IMR-90 (cell line): Measurements from ENCODE around the gene CCDC200. TPM values are rescaled to one million over a fixed set of nuclear protein-coding genes. Genes with fewer than 3 reads are reported as not detected.

Experiments
- ATAC-seq: fragments of 200-7000 bp; cut with Tn5 transposase; 2 replicates; pipeline ENCODE4 v1.9.1; 2020; ENCODE audit warnings: low read depth, mild to moderate bottlenecking, moderate library complexity
- BruUV-seq: library from RNA; stranded (reverse); fragments of 400-500 nt; replicated peaks from 2 replicates; lab custom pipeline; 2021; lab: Mats Ljungman, UMichigan
- CTCF ChIA-PET: fragments of 300-600 bp; formaldehyde crosslinking; extraction: SDS; loops from one replicate; lab custom pipeline; 2021; ENCODE audit warnings: antibody characterized with exemption; lab: Yijun Ruan, JAX
- POLR2A ChIA-PET: fragments of 300-600 bp; sonication (Branson Sonifier 250); formaldehyde crosslinking; loops from one replicate; lab custom pipeline; 2022; ENCODE audit warnings: antibody characterized with exemption; ENCODE audit not compliant: unreplicated experiment; lab: Charles Lee
- DNase-seq: peaks from one replicate; pipeline ENCODE4 v3.0.0; 2013
- H2AFZ ChIP-seq: replicated peaks from 2 replicates; pipeline ENCODE3; 2013; ENCODE audit warnings: low read length, mild to moderate bottlenecking; ENCODE audit not compliant: poor library complexity
- H2AK5ac ChIP-seq: 2 replicates; pipeline ENCODE4 v1.6.1; 2013; ENCODE audit warnings: low read depth, low read length, inconsistent platforms
- H2AK9ac ChIP-seq: replicated peaks from 2 replicates; pipeline ENCODE3; 2013; ENCODE audit warnings: mild to moderate bottlenecking, low read depth, low read length, moderate library complexity; ENCODE audit not compliant: poor library complexity
- H2BK120ac ChIP-seq: 2 replicates; pipeline ENCODE4 v1.6.1; 2013; ENCODE audit warnings: low read depth, low read length, inconsistent platforms
- H2BK15ac ChIP-seq: 3 replicates; pipeline ENCODE4 v1.6.1; 2013; ENCODE audit warnings: low read depth, low read length, inconsistent platforms
- H2BK20ac ChIP-seq: 2 replicates; pipeline ENCODE4 v1.6.1; 2013; ENCODE audit warnings: low read depth, mild to moderate bottlenecking, inconsistent platforms, low read length, moderate library complexity
- H2BK5ac ChIP-seq: 2 replicates; pipeline ENCODE4 v1.6.1; 2013; ENCODE audit warnings: mild to moderate bottlenecking, low read depth, low read length, inconsistent platforms; ENCODE audit not compliant: poor library complexity, severe bottlenecking
- H3K14ac ChIP-seq: replicated peaks from 2 replicates; pipeline ENCODE4 v1.6.1; 2013; ENCODE audit warnings: low read depth, low read length, inconsistent platforms
- H3K18ac ChIP-seq: 2 replicates; pipeline ENCODE4 v1.6.1; 2013; ENCODE audit warnings: low read depth, low read length, control low read depth
- H3K23ac ChIP-seq: 2 replicates; pipeline ENCODE4 v1.6.1; 2013; ENCODE audit warnings: low read depth, low read length, inconsistent platforms
- H3K27ac ChIP-seq: 2 replicates; pipeline ENCODE4 v1.5.1; 2013; ENCODE audit warnings: mild to moderate bottlenecking, control low read depth, low read length; ENCODE audit not compliant: insufficient read depth
- H3K27me3 ChIP-seq: 2 replicates; pipeline ENCODE4 v1.6.1; 2013; ENCODE audit warnings: low read length; ENCODE audit not compliant: control insufficient read depth, insufficient read depth
- H3K36me3 ChIP-seq: 2 replicates; pipeline ENCODE4 v1.6.1; 2013; ENCODE audit warnings: low read length, mixed read lengths; ENCODE audit not compliant: control insufficient read depth, insufficient read depth
- H3K4ac ChIP-seq: 2 replicates; pipeline ENCODE4 v1.6.1; 2013; ENCODE audit warnings: low read depth, low read length, inconsistent platforms
- H3K4me1 ChIP-seq: 2 replicates; pipeline ENCODE4 v1.6.1; 2013; ENCODE audit warnings: low read length, mixed read lengths; ENCODE audit not compliant: control insufficient read depth, insufficient read depth
- H3K4me2 ChIP-seq: 2 replicates; pipeline ENCODE4 v1.6.1; 2013; ENCODE audit warnings: low read depth, mild to moderate bottlenecking, control low read depth, low read length, moderate library complexity
- H3K4me3 ChIP-seq: 2 replicates; pipeline ENCODE4 v1.5.1; 2013; ENCODE audit warnings: low read depth, mild to moderate bottlenecking, control low read depth, low read length, moderate library complexity; ENCODE audit not compliant: insufficient read depth
- H3K56ac ChIP-seq: 2 replicates; pipeline ENCODE4 v1.6.1; 2013; ENCODE audit warnings: low read length, inconsistent platforms; ENCODE audit not compliant: insufficient read depth; ENCODE audit errors: extremely low read depth
- H3K79me1 ChIP-seq, 2 experiments: 2 replicates each; pipeline ENCODE4 v1.6.1; 2013; ENCODE audit warnings: low read length in 2 of 2, inconsistent platforms in 1 of 2, low read depth in 1 of 2
- H3K9ac ChIP-seq: 2 replicates; pipeline ENCODE4 v1.6.1; 2013; ENCODE audit warnings: low read depth, low read length, control low read depth
- H3K9me1 ChIP-seq: 2 replicates; pipeline ENCODE4 v1.6.1; 2013; ENCODE audit warnings: low read length, inconsistent platforms; ENCODE audit not compliant: insufficient read depth
- H3K9me3 ChIP-seq: 2 replicates; pipeline ENCODE4 v1.6.1; 2013; ENCODE audit warnings: low read length; ENCODE audit not compliant: control insufficient read depth, insufficient read depth
- H4K20me1 ChIP-seq: 2 replicates; pipeline ENCODE4 v1.6.1; 2013; ENCODE audit warnings: low read length, inconsistent platforms; ENCODE audit not compliant: insufficient read depth
- H4K5ac ChIP-seq: 2 replicates; pipeline ENCODE4 v1.6.1; 2013; ENCODE audit warnings: mild to moderate bottlenecking, low read depth, low read length, control low read depth
- H4K8ac ChIP-seq, 2 experiments: 2 replicates each; pipeline ENCODE4 v1.6.1; 2013; ENCODE audit warnings: low read depth in 2 of 2, low read length in 2 of 2, control low read depth in 1 of 2, inconsistent platforms in 1 of 2
- H4K91ac ChIP-seq: 2 replicates; pipeline ENCODE4 v1.6.1; 2013; ENCODE audit warnings: low read depth, low read length, inconsistent platforms; ENCODE audit not compliant: insufficient read depth
- FOS ChIP-seq: fragments of 150-350 bp; IDR thresholded peaks from 2 replicates; pipeline ENCODE4 v1.6.1; 2016; ENCODE audit warnings: low read depth, low read length
- WGBS, 2 experiments: methylation state at CpG; one replicate each; pipeline versions ENCODE4 v1.1.5 to v1.1.7; 2013; ENCODE audit warnings: missing lambda C conversion rate in 2 of 2; ENCODE audit not compliant: insufficient read length in 1 of 2; ENCODE audit errors: extremely low coverage in 2 of 2; 5-methylcytosine and 5-hydroxymethylcytosine counted together
- dilution Hi-C: fragments of 300-500 bp; cut with HindIII; formaldehyde crosslinking; loops from one replicate; pipeline ENCODE4 v1.14.3; 2018; ENCODE audit warnings: low sequenced_read_pairs; ENCODE audit not compliant: unreplicated experiment
- in situ Hi-C: fragments of 300-500 bp; cut with MboI; formaldehyde crosslinking; loops from 3 replicates; pipeline ENCODE4 v1.14.3; 2019; ENCODE audit warnings: low sequenced_read_pairs, inconsistent platforms, mixed read lengths
- intact Hi-C: fragments of 100-400 bp; cut with micrococcal nuclease; formaldehyde crosslinking; loops from 2 replicates; pipeline ENCODE4 v1.10.0; 2022
- polyA plus RNA-seq, 3 experiments: library from polyadenylated mRNA; depleted of rRNA; stranded (reverse); fragments of >200 nt; gene quantifications; 2 replicates each; pipeline ENCODE4 v1.2.3, GENCODE V29; 2012; ENCODE audit warnings: low replicate concordance in 1 of 3
- total RNA-seq: library from RNA; depleted of rRNA; stranded (reverse); fragments of >200 nt; gene quantifications from 2 replicates; pipeline ENCODE4 v1.2.3, GENCODE V29; 2012

Gene CCDC200
- total and polyA plus RNA-seq, 2 of the 4 experiments (the other 2 are of a cell fraction) = not detected

GRCh38 chr17:43183921-43184320 is 44.5 kb downstream of the CCDC200 start:
- BruUV-seq = no TSS peak
- Histone ChIP-seq H3K4ac (no peak overlapping the region), H2BK5ac (no peak overlapping the region), H3K4me3 (no peak overlapping the region), H3K9me3 (no peaks in the 10 kb centered on the region), H2AFZ (no peak overlapping the region), H3K27ac (no peak overlapping the region), H3K4me1 (no peaks in the 10 kb centered on the region), H3K14ac (no peak overlapping the region), H3K27me3 (no peaks in the 10 kb centered on the region), H3K79me1 (peaks cover 6 to 23% of the 10 kb centered on the region in 2 experiments), H4K5ac (no peak overlapping the region), H2BK20ac (no peak overlapping the region), H2AK9ac (no peak overlapping the region), H3K9ac (no peak overlapping the region), H4K8ac (no peak overlapping the region), H4K20me1 (no peaks in the 10 kb centered on the region), H2AK5ac (no peak overlapping the region), H3K4me2 (no peak overlapping the region), H2BK15ac (no peak overlapping the region), H2BK120ac (no peak overlapping the region), H3K36me3 (peaks cover 40% of the 10 kb centered on the region), H3K56ac (no peak overlapping the region), H3K18ac (no peak overlapping the region), H4K91ac (no peak overlapping the region), H3K23ac (no peak overlapping the region), H3K9me1 (no peaks in the 10 kb centered on the region; the same call in 1 of the 2 replicates)
- intact Hi-C loops (no loop called here), dilution Hi-C loops (no loop called here), in situ Hi-C loops (loop anchor here (25.0 kb wide), 1 partner anchor 303 kb away; the partner anchor contains the start of gene DHX8)
- ChIA-PET POLR2A (no interaction called here), CTCF (interaction anchor here (0.6 kb wide), 1 partner anchor 182 kb away, joined by 4 read pairs; no protein-coding TSS in a partner anchor)
- 96% methylated on average over 3 of the region's 3 CpGs; no CpG with 5 or more reads in 1 of the 2 experiments for WGBS, 2 experiments
- DNase-seq (no peak), ATAC-seq (no peak)
- no peak for TF ChIP-seq FOS
